ENCODE results near the gene CST7. TPM values are rescaled to one million over a fixed set of nuclear protein-coding genes. Genes with fewer than 3 reads are reported as not detected.

Gene CST7
- total RNA-seq, 1 experiment from 2014 or later: not detected

DNA sequence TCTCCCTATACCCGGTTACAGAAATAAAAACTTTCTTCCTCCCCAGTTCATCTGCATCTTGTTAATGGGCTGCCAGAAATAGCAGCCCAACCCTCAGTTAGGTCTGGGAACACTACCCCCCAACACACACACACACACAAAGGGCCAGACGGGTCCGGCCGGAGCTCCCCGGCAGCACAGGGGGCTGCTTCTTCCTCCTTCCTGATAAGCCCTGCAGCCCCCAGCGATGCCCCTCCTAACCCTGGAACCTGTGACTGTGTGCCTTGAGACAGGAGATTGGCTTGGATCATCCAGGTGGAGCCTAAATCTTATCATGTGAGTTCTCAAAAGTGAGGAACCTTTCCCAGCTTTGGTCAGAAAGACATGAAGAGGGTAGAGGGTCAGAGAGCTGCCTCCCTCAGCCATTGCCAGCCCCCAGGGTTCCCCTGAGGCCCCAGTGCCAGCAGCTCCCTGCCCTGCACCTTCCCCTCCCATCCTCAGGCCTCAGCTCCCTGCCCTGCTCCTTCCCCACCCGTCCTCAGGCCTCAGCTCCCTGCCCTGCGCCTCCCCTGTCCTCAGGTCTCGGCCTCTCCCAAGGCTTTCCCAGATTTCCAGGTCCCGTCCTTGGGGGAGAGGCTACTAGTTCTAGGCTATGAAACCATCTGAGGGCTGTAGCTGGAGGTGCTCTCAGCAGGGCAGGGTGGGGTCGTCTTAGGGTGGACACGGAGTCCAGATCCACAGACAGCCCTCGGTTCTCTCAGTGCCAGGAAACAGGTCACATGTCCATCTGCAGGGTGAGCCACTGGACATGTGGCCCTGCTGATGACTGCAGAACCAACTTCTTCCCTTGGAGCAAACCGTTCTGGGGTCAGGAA lies 34.5 kb upstream of the CST7 start:
- Mint-ChIP-seq H3K4me1 (peaks cover 18 to 19% of the 10 kb centered on the region in 2 experiments), H3K27me3 (ENCODE audit: low read depth) (peaks cover 12% of the 10 kb centered on the region), H3K9me3 (peaks cover 0 to 9% of the 10 kb centered on the region in 2 experiments; a peak in 3 of 5 replicates), H3K27ac (no peak overlapping the region), H3K36me3 (ENCODE audit: insufficient read depth in 1 of 3, low read depth in 3 of 3) (0 out of 7 replicates have a peak, but pooled peaks cover 0 to 4% (median 0%) of the 10 kb centered on the region in 3 experiments), H3K4me3 (no peak overlapping the region; a peak in 1 of 5 replicates)
- Histone ChIP-seq H3K23ac (ENCODE audit: insufficient read length, low read depth, low read length) (no peak overlapping the region), H4K20me1 (ENCODE audit: control insufficient read depth, insufficient read depth, insufficient read length) (no peaks in the 10 kb centered on the region), H3K27me3 (ENCODE audit: insufficient read depth, low read length) (no peaks in the 10 kb centered on the region), H2BK15ac (ENCODE audit: low read depth, low read length) (no peak overlapping the region), H3K56ac (ENCODE audit: insufficient read length, low read depth, low read length) (no peak overlapping the region), H3K4me1 (ENCODE audit: insufficient read depth, low read length) (0 out of 2 replicates have a peak, but pooled peaks cover 6% of the 10 kb centered on the region), H2BK12ac (ENCODE audit: insufficient read length, low read depth, low read length) (no peak overlapping the region), H3K9me3 (ENCODE audit: control insufficient read depth, low read depth, low read length) (no peaks in the 10 kb centered on the region), H3K9ac (ENCODE audit: extremely low read depth, insufficient read length, low read length) (no peak overlapping the region), H3K79me2 (ENCODE audit: insufficient read depth, low read length) (no peaks in the 10 kb centered on the region), H3K4me2 (ENCODE audit: insufficient read depth, insufficient read length, low read length) (no peak overlapping the region), H2BK5ac (ENCODE audit: insufficient read length, low read length) (no peak overlapping the region), H3K18ac (ENCODE audit: insufficient read length, low read depth, low read length) (peak overlapping the region; percentile 61), H3K79me1 (ENCODE audit: insufficient read depth, low read depth, low read length, poor library complexity, severe bottlenecking) (no peaks in the 10 kb centered on the region), H3K27ac (ENCODE audit: insufficient read length, low read depth, low read length) (no peak overlapping the region), H2AFZ (ENCODE audit: low read length) (no peak overlapping the region), H3K23me2 (ENCODE audit: insufficient read length, low read depth, low read length, poor library complexity, severe bottlenecking) (no peaks in the 10 kb centered on the region), H4K91ac (ENCODE audit: insufficient read length, low read depth, low read length) (no peak overlapping the region), H3K4ac (ENCODE audit: low read depth, low read length) (no peak overlapping the region), H2BK120ac (ENCODE audit: low read depth, low read length, poor library complexity, severe bottlenecking) (no peak overlapping the region), H3K14ac (ENCODE audit: insufficient read depth, low read length) (no peak overlapping the region), H4K5ac (ENCODE audit: insufficient read length, low read depth, low read length) (no peak overlapping the region), H3T11ph (ENCODE audit: low read length) (no peak overlapping the region), H2AK5ac (ENCODE audit: insufficient read length, low read length) (no peak overlapping the region), H4K8ac (replicated peaks; ENCODE audit: insufficient read length, low read depth, low read length) (no peak overlapping the region), H2BK20ac (ENCODE audit: low read depth, low read length, poor library complexity, severe bottlenecking) (no peak overlapping the region)
- DNase-seq: no peak
- no CpG with 5 or more reads among the region's 14 CpGs for WGBS (ENCODE audit: extremely low coverage, insufficient read length, low lambda C conversion rate)
- TF ChIP-seq, protein P1, sequence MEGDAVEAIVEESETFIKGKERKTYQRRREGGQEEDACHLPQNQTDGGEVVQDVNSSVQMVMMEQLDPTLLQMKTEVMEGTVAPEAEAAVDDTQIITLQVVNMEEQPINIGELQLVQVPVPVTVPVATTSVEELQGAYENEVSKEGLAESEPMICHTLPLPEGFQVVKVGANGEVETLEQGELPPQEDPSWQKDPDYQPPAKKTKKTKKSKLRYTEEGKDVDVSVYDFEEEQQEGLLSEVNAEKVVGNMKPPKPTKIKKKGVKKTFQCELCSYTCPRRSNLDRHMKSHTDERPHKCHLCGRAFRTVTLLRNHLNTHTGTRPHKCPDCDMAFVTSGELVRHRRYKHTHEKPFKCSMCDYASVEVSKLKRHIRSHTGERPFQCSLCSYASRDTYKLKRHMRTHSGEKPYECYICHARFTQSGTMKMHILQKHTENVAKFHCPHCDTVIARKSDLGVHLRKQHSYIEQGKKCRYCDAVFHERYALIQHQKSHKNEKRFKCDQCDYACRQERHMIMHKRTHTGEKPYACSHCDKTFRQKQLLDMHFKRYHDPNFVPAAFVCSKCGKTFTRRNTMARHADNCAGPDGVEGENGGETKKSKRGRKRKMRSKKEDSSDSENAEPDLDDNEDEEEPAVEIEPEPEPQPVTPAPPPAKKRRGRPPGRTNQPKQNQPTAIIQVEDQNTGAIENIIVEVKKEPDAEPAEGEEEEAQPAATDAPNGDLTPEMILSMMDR (conservative IDR thresholded peaks at IDR 0.05): no peak
